GM19467 (cell line): ENCODE measurements around the gene FRMPD2.
"Not testable (repeated sequence)": the region's sequence is repeated elsewhere in the genome, so short reads cannot be mapped to it uniquely, and the experiment has no call there.

Experiments used
- ATAC-seq: cut with Tn5 transposase; IDR thresholded peaks from one replicate; pipeline ENCODE4 v1.9.1; 2021; ENCODE audit warnings: mild to moderate bottlenecking, moderate library complexity; ENCODE audit not compliant: unreplicated experiment

The FRMPD2 gene

GRCh38 chr10:48140949-48141348, 133.5 kb downstream of the FRMPD2 start:
- not testable (repeated sequence) for ATAC-seq

GRCh38 chr10:48139953-48140850, 134.3 kb downstream of the FRMPD2 start:
- not testable (repeated sequence) for ATAC-seq

- ATAC-seq: not testable (repeated sequence)
These were observed 145.5 kb downstream of the FRMPD2 start for GRCh38 chr10:48128954-48129353.

- not testable (repeated sequence) for ATAC-seq
These were observed 148.2 kb downstream of the FRMPD2 start for GRCh38 chr10:48126251-48126650.

GRCh38 chr10:48125631-48126030, 148.9 kb downstream of the FRMPD2 start:
- ATAC-seq: not testable (repeated sequence)

GRCh38 chr10:48122618-48123017, 151.9 kb downstream of the FRMPD2 start:
- ATAC-seq: not testable (repeated sequence)

- not testable (repeated sequence) for ATAC-seq
These were observed 164.2 kb downstream of the FRMPD2 start for GRCh38 chr10:48110277-48110676.
